Iris pigment epithelial cell (primary cell): ENCODE measurements around the gene ARFIP1.
A peak's percentile ranks its signal among the peaks of the same experiment; 100 is the strongest.

ENCODE experiments used
- DNase-seq: peaks from one replicate; pipeline ENCODE4 v3.0.0-alpha.2; 2011; ENCODE audit warnings: low read depth

Gene ARFIP1

DNA sequence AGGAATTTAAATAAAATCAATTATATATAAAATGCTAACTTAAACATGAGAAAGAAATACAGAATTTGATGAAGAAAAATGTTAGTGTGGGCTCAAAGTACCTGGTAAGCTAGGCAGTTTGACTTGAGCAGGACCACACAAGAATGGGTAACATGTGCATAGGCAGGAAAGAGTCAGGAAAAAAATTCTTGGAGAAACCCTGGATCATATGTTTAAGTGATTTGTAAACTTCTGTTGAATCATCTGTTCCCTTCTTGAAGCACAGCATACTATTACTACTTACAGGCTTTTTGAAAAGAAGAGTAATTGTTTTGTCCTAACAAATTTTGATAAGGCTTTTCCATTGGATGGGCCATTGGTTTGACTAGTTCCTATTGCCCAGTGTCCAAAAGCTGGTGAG, 118.9 kb downstream of the ARFIP1 start:
- DNase-seq, result peak; percentile 5

DNA sequence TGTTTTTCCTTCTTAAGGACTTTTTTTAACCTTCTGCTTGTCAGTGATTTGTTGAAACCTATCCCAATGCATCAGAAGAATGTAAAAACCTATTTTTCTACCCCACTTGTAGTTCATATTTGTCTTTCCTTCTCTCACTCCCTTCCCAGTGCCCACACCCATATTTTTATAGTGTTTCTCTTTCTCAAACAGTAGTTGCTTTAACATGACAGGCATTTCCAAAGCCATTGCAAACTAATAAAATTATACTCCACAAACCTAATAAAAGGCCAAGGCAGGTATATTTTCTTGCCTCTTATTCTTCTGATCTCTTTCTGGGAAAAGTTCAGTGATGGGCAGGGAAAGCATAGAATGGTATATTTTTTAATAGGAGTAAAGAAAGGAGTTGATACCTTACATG, 120.6 kb downstream of the ARFIP1 start:
- DNase-seq, result no peak

GRCh38 chr4:152901205-152901604, 121.5 kb downstream of the ARFIP1 start:
- DNase-seq, result no peak

DNA sequence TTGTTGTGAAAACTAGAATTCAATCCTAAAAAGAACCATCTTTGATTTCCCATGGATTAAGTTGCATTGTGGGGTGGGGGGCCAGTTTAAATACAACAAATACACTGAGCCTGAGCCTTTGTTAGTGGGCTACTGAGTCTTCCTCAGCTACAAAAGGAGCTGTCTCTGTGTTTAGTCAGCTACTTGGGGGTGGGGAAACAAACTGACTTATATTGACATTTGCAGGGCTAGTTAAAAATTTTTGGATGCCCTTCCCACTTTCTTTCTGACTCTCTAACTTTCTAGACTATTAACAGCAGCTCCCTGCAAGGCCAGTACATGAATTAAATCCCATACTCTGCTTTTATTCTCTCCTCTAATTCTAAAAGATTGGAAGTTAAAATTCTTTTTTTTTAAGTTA, 123.9 kb downstream of the ARFIP1 start:
- no peak for DNase-seq

- DNase-seq, result no peak
Measured at GRCh38 chr4:152909901-152910300, 130.1 kb downstream of the ARFIP1 start.

- no peak for DNase-seq
Measured at GRCh38 chr4:152910521-152910920, 130.8 kb downstream of the ARFIP1 start.

DNA sequence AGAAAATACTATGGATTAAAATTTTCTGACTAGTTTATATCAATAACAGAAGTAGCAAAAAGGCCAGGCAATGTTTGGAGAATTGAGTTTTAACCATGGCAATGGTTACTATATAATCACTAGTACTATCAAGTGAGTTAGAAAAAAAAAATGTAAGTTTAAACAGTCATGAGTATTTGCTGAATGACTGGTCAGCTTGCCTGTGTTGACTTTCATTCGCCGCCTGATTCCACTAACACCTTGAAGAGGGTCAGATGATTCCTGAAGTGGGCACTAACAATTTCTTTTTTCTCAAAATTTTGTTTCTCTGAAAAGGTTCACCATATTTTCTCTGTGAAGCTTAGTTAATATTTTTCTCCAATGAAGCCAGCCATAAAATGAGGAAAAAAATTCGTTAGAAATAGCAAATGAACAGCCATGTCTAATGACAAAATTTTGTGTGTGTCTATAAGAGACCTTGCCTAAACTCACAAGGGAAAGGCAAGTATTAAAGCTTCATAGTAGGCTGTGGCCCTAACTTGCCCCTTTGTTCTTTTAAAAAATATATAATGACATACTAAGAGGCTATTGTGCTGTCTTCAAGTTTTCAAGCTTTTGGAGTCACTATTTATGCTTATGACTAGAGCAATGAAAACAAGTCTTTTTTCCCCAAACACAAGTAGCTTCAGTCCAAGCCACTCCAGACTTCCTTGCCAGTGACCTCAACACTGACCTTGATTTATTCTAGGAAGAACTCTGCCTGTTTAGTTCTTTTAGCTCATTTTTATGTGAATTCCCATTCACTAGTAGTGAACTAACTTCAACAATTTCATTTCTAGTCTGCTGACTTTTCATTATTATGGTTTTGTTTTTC, 138.0 kb downstream of the ARFIP1 start:
- DNase-seq, result no peak

DNA sequence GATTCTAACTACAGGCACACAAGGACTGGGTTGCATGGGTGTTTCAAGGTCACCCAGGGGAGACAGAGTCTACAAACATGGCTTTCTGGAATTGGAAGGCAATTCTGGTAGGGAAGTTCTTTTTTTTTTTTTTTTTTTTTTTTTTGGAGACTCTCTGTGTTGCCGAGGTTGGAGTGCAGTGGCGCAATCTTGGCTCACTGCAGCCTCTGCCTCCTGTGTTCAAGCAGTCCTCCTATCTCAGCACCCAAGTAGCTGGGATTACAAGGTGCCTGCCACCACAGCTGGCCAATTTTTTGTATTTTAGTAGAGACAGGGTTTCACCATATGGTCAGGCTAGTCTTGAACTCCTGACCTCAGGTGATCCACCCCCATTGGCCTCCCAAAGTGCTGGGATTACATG, 140.1 kb downstream of the ARFIP1 start:
- DNase-seq, result no peak

GRCh38 chr4:152920768-152921167, 141.0 kb downstream of the ARFIP1 start:
- peak; percentile 8 for DNase-seq

GRCh38 chr4:152921284-152921683, 141.5 kb downstream of the ARFIP1 start:
- no peak for DNase-seq

DNA sequence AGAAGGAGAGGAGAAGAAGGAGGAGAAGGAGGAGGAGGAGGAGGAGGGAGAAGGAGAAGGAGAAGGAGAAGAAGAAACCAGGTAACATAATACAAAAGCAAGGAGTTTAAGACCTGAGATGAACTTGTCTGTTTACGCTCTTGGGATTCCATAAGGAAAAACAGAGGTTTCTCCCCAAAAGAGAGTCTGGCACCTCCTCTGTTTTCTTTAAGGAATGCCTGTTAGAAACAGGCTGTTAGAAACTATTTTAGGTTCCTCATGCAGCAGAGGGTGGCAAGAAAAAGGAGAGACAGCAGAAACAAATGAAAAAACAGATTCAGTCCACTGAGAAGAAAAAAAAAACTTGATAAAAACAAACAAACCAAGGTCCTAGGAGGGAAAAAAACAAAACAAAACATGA, 146.1 kb downstream of the ARFIP1 start:
- DNase-seq, result no peak

DNA sequence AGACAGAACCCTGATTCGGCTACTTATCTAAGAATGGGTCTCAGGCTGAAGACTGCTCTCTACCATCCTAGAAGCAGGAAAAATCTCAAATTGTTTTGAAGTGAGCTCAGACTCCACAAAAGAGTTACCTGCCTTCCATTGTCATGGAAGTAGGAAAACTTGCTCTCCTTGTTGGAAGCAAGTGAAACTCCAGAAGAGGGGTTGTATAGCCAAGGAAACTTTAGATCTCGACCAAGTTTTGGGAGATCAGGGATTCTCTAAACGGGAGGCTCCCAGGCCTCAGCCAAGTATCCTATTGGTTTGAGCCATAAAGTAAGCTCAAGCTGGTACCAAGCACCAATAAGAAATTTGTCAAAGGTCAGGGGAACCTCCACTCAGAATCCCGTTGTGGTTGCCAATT, 147.2 kb downstream of the ARFIP1 start:
- DNase-seq, result no peak

DNA sequence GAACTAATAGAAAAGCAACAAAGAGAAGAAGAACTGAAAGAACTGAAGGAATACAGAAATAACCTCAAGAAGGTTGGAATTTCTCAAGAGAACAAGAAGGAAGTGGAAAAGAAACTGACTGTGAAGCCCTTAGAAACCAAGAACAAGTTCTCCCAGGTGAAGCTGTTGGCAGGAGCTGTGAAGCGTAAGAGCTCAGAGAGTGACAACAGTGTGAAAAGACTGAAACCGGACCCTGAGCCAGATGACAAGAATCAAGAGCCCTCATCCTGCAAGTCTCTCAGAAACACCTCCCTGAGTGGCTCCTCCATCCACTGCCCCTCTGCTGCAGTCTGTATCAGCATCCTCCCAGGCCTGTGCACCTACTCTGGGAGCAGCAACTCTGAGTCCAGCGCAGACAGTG, 148.0 kb downstream of the ARFIP1 start:
- DNase-seq, result no peak

GRCh38 chr4:152928286-152928685, 148.5 kb downstream of the ARFIP1 start:
- DNase-seq, result no peak

GRCh38 chr4:152929888-152930287, 150.1 kb downstream of the ARFIP1 start:
- DNase-seq, result no peak

DNA sequence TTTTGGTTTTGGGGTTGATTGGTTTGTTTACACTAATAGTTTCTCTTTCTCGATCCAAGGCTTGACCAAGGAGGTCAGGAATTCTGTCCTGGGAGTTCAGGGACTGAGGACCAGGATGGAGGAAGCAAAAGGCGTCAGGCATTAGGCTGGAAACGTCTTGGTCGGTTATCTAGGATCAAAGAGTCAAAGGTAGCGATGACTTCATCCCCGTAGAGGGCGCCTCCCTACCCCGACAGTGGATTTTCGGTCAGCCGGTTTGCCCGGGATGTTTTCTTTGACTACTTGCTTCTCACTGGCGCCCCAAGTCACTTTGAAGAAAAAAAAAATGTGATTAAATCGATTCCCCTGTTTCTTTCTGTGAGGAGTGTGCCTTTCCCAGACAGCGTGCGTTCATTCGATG, 155.4 kb downstream of the ARFIP1 start:
- no peak for DNase-seq

DNA sequence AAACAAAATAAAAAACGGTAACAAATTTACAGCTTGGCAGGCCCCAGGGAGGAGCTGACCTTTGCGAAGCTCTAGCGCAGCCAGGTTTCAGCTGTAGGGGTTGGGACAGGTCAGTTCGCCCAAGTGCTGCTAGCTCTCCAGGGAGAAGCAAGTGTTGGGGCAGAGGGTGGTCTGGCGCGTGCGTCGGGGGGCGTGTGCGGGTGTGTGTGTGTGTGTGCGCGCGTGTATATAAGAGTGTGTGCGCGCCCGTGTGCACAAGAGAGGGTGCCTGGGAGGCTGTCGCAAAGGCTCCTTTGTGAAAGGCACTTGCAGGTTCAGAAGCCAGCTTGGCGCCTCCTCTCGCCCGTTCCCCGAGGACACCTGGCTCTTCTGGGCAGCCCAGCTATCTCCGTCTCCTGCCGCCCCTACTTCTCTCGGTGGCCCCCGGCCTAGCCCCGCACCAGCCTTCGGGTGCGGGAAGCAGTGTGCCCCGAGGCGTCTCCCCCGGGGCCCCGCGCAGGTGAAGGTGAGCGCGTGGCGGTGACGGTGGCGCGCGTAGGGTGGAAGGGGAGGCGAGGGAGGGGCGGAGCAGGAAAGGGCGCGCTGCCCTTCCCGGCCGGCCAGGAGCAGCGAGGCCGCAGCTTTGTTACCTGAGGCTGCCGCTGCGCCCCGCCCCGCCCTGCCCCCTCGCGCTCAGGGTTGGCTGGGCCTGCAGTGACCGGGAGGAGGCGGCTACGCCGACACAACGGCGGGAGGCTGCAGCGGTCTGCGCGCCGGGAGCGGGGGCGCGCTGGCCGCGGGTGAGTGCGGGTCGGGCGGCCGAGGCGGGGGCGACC, 156.1 kb downstream of the ARFIP1 start, which contains the start of gene FHDC1:
Gene FHDC1, plus strand, starts transcription at position 693 of the 815 bp plus-strand sequence. CDS start 6,735 bp downstream, outside the sequence.
- DNase-seq, result peak; percentile 11

- DNase-seq, result peak; percentile 39
Measured at GRCh38 chr4:152936446-152937335, 156.9 kb downstream of the ARFIP1 start.

DNA sequence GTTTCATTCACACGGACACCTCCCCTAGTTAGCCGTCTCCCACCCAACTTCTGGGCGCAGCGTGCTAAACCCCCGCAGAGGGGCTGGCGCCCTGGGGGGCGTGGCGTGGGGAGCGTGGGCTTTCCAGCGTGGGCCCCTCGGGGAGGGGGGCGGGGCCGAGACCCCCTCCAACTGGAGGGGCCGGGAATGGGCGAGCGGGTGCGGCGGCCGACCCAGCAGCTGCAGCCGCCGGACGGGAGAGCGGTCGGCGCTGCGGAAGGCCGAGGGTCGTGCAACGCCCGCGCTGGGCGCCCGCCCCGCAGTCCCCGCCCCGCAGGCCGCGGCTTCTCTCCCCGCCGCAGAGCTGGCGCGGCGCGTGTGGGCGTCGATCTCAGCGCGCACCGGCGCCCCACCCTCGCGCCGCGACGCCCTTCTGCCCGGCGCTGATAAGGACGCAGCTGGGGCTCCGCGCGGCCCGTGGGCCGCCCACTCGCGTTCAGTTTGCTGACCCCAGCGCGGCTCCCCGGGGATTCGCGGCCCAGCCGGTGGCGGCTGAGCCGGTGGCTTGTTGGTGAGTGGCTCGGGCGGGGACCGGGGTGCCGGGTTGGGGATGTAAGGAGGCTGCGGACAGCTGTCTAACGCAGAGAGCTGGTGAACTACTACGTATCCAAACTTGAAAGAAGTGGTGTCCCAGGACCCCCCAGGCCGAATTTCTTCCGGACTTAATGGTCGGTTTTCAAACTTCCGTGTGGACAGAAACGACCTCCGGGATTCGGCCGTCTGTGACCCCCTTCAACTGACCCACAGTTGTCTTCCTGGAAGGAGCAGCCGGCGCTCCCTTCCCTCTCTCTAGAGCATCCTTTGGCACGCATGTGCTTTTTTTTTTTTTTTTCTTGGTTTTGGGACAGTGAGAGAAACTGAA, 157.8 kb downstream of the ARFIP1 start:
- DNase-seq, result peak; percentile 47

GRCh38 chr4:152938237-152938947, 158.6 kb downstream of the ARFIP1 start:
- DNase-seq, result no peak
